ENCODE data around the gene ALS2.

ALS2 gene

DNA sequence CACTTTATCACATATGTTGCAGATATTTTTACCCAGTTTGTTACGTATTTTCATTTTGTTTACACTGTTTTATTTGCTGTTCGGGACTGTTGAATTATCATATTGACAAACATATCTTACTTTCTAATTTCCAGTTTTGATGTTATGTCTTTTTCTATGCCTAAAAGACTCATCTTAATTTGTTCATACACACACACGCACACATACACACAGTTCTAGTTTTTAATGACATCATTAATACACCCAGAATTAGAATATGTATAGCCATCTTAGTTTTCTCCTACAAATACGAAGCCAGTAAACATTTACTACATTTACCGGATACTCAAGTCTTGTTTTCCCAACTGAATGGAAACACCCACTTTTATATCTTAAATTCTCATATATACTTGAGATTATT lies 29.2 kb downstream of the ALS2 start:
- DNase-seq: no peak

GRCh38 chr2:201746551-201746950 lies 34.2 kb downstream of the ALS2 start:
- no peak for DNase-seq

DNA sequence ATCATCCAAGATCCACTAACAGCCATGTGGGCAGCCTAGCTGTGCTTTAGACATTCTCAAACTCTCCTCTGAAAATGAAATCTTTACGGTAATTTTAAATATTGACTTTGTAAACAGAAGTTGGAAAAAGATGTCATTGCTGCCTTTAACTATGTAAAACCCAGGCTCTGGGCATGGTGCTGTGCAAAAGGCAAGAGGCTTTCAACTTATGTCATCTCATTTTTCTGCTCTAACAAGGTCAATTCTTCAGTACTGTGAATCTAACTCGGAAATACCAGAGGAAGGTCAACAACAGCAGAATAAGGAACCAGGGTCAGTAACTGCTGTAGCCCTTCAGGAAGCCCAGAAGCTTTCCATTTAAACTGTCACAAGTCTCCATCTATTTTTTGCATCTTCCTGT lies 45.2 kb downstream of the ALS2 start:
- no peak for DNase-seq

DNA sequence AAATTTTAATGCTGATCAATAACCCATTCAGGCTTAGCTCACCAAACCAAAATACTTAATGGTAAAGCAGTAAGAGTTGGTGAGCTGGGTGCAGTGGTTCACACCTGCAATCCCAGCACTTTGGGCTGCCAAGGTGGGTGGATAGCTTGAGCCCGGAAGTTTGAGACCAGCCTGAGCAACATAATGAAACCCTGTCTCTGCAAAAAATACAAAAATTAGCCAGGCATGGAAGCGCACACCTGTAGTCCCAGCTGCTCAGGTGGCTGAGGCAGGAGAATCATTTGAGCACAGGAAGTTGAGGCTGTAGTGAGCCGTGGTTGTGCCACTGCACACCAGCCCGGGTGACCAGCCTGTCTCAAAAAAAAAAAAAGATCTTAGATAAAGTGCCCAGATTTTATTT lies 46.6 kb downstream of the ALS2 start:
- DNase-seq: no peak

GRCh38 chr2:201733544-201733943 lies 47.2 kb downstream of the ALS2 start:
- DNase-seq: no peak

- DNase-seq: no peak
These were observed 50.0 kb downstream of the ALS2 start for GRCh38 chr2:201730651-201731285.

- DNase-seq: no peak
These were observed 65.3 kb downstream of the ALS2 start for GRCh38 chr2:201715459-201715858.

DNA sequence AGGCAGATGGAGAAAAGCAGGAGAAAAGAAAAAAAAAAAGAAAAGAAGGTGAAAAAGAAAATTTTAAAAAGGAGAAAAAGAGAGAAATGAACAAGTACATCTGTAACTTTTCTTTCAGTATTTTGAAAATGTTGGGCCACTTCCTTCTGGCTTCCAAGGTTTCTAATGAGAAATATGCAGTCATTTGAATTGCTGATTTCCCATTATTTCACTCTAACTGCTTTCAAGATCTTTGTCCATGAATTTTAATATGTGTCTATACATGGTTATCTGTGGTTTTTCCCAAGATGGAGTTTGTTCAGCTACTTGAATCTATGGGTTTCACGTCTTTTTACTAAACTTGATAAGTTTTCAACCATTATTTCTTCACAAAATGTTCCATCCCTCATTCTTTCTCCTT lies 68.0 kb downstream of the ALS2 start:
- DNase-seq: no peak

DNA sequence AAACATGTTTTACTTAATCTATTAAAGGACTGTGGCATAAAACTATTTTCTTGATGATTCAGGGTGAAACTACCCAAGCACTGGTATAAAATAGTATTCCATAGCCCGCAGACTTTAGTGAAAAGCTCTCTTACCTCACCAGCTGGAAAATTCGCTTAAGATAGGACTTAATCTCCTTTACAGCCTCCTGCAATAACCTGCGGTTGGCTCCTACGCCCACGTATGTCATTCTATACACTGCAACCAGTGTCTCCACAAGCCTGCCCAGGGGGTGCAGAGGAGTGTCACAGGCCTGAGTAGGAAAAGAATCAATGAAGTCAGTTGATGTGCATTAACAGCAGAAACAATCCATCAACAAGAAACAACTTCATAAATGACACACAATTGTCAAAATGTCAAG lies 71.0 kb downstream of the ALS2 start:
- no peak for DNase-seq

- no peak for DNase-seq
These were observed 71.7 kb downstream of the ALS2 start for GRCh38 chr2:201709049-201709448.

DNA sequence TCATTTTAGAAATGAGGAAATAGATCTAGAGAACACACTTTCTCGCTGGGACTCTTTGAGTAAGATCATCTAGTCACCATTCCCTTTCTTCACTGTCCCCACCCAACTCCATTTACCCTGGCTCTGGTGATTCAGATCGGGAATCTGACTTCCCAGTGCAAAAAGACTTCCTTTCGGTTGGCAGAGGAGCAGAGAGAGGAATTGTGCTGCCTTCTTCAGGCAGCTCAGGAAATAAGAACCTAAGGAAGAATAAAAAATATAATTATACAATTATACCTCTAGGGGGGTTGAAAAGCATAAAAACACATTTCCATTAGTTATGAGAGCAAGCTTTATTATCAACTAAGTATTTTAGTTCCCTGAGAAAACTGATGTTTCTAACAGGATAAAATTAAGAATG lies 73.0 kb downstream of the ALS2 start:
- DNase-seq: no peak

GRCh38 chr2:201707142-201707541 lies 73.6 kb downstream of the ALS2 start:
- no peak for DNase-seq

DNA sequence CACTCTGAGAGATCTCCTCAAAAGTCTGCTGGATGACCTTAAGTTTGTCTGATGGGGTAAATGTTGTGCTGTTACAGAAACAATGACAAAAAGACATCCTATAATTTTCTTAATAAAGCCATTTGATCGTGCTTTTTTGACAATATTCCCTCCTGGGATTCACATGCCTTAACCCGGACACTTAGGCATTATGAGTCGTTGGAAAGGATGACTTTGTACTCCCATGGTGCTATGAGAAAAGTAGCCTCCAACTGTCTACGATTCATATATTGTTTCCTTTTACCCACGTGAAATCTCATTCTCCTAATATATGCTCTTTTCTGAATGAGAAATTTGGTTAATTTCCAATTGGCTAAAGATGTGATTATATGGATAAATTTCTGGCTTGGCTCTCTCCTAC lies 76.2 kb downstream of the ALS2 start:
- no peak for DNase-seq

GRCh38 chr2:201701646-201702045 lies 79.1 kb downstream of the ALS2 start:
- no peak for DNase-seq

DNA sequence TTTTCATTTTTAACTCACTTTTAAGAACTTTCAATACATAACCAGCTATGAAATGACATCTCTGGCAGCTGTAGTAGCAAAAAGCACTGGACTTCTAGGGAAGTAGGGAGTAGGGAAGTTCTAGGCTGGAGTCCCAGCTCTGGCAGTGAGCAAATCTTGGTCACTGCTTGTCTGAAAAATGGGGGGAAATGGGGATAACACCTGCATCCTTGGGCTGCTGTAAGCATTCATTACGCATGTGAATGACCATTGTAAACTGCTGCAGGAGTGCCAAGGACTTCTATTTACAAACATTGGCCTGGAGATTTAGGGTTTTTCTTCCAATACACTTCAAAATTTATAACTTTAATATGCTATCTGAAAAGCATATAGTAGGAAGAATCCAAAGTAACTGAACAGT lies 81.3 kb downstream of the ALS2 start:
- DNase-seq: no peak

GRCh38 chr2:201698588-201699226 lies 82.0 kb downstream of the ALS2 start, which contains the start of gene MPP4:
Gene MPP4, minus strand, starts transcription at chr2:201698644. Its CDS starts 4,690 bp downstream, at chr2:201693954.
- DNase-seq: no peak

DNA sequence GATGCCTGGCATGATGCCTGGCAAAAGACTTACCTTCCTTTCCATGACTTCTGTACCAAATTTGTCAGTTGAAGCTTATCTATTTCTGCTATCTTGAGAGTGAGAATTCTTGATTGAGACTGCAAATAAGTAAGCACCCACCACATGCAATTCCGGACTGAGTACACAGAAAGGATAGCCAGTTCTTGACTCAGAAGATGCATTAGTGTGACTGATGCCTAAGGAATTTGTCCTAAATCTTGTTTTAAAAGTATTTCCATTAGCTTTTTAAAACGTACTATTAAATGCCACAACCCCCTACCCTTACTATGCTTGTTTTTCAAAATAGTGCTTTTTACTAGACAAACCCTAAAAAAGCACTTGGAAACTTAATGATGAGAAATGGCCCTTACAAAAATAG lies 82.8 kb downstream of the ALS2 start:
- DNase-seq: no peak

- no peak for DNase-seq
These were observed 84.5 kb downstream of the ALS2 start for GRCh38 chr2:201696151-201696659.

GRCh38 chr2:201685156-201685555 lies 95.6 kb downstream of the ALS2 start:
- DNase-seq: no peak

- no peak for DNase-seq
These were observed 100.0 kb downstream of the ALS2 start for GRCh38 chr2:201680743-201681142.

GRCh38 chr2:201678401-201678800 lies 102.3 kb downstream of the ALS2 start:
- no peak for DNase-seq

- no peak for DNase-seq
These were observed 105.3 kb downstream of the ALS2 start for GRCh38 chr2:201675454-201675853.

DNA sequence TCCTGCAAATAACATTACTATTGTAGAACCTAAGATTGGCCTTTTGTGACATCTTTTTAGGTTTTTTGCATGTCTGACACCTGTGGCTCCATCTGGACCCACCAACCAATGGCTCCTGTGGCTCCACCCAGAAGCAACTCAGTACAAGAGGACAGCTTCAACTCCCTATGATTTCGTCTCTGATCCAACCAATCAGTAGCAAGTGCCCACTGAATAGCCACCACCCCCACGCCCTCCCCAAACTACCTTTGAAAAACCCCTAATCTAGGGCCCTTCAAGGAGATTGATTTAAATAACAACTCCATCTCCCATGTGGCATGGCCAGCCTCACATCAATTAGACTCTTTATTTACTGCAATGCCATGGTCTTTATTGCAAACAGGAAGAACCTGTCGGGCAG lies 105.9 kb downstream of the ALS2 start:
- DNase-seq: no peak

- DNase-seq: no peak
These were observed 106.4 kb downstream of the ALS2 start for GRCh38 chr2:201674298-201674697.

DNA sequence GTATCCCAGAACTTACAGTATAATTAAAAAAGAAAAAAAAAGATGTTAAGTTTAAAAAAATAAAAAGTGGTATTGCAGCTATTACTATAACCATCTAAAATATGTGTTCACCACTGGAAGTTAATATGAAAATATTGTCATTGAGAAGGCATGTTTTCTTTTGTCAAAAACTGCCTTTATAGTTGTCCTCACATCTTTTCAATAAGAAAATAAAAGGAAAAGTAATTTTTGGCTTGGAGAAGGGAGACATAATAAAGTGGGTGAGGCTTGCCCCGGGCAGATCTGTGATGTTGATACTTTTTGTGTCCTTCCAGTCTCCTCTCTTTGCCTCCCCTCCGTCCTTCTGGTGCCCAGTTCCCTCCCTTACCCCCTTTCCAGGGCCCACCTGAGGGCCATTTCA lies 107.2 kb downstream of the ALS2 start:
- no peak for DNase-seq
